HFF-Myc (cell line): ENCODE measurements around the gene PLSCR4.

ENCODE experiments used
- DNase-seq: peaks from one replicate; pipeline ENCODE4 v3.0.0-alpha.2; 2011; ENCODE audit warnings: low read depth; ENCODE audit errors: extremely low read depth
- H3K4me3 ChIP-seq: replicated peaks from 2 replicates; pipeline ENCODE4 v1.5.1; 2011; ENCODE audit warnings: low read depth, mild to moderate bottlenecking, control low read depth, low read length
- CTCF ChIP-seq: IDR thresholded peaks from 2 replicates; pipeline ENCODE4 v1.5.1; 2012; ENCODE audit warnings: mild to moderate bottlenecking, low read depth, low read length, control low read depth; ENCODE audit errors: missing control alignments

Gene PLSCR4

GRCh38 chr3:146145642-146146041, 105.3 kb downstream of the PLSCR4 start:
- TF ChIP-seq CTCF = no peak
- H3K4me3 ChIP-seq = no peak overlapping the region
- no peak for DNase-seq

- no peak for DNase-seq
- no peak for TF ChIP-seq CTCF
- no peak overlapping the region for H3K4me3 ChIP-seq
Observed at GRCh38 chr3:146142757-146143156, 108.1 kb downstream of the PLSCR4 start.
